Measurements from ENCODE around the gene CC2D1A. TPM values are rescaled to one million over a fixed set of nuclear protein-coding genes. Genes with fewer than 3 reads are reported as not detected.

Gene CC2D1A
- total and polyA plus RNA-seq, 2 experiments from 2014 or later: 23.1 to 39.7 TPM

- Histone ChIP-seq H3K4me2 (no peak overlapping the region), H3K4me1 (ENCODE audit: insufficient read depth) (peaks cover under 1% of the 10 kb centered on the region; the same call in 1 of the 2 replicates), H3K79me2 (replicated peaks; ENCODE audit: insufficient read depth) (no peaks in the 10 kb centered on the region), H2AFZ (no peak overlapping the region), H3K36me3 (ENCODE audit: insufficient read depth) (no peaks in the 10 kb centered on the region), H3K9me2 (ENCODE audit: insufficient read depth) (no peaks in the 10 kb centered on the region), H3K4me3 (no peak overlapping the region), H4K20me1 (replicated peaks; ENCODE audit: insufficient read depth) (no peaks in the 10 kb centered on the region), H3F3A (replicated peaks; ENCODE audit: low read depth) (0 out of 2 replicates have a peak, but pooled peaks cover 6% of the 10 kb centered on the region), H3K27me3 (ENCODE audit: insufficient read depth) (peaks cover 8% of the 10 kb centered on the region), H3K27ac (ENCODE audit: low read depth) (no peak overlapping the region)
- DNase-seq (ENCODE audit: low spot score) (no peak), ATAC-seq (no peak)
- Mint-ChIP-seq H3K9me3 (no peaks in the 10 kb centered on the region), H3K27me3 (ENCODE audit: insufficient read depth, low read depth, poor library complexity) (peaks cover 13% of the 10 kb centered on the region), H3K36me3 (ENCODE audit: low read depth) (peaks cover 24% of the 10 kb centered on the region), H3K4me3 (no peak overlapping the region), H3K4me1 (no peaks in the 10 kb centered on the region; the same call in 2 of the 3 replicates), H3K27ac (no peak overlapping the region)
- TF ChIP-seq STAT1 (IDR thresholded peaks at IDR 0.05; ENCODE audit: unreplicated experiment) (no peak), CREB1 (CRISPR knock-in tag; IDR thresholded peaks at IDR 0.05; ENCODE audit: low read depth) (no peak), EZH2 (IDR thresholded peaks at IDR 0.05; ENCODE audit: low read depth, unreplicated experiment) (no peak)
- TF ChIP-seq, protein P1, sequence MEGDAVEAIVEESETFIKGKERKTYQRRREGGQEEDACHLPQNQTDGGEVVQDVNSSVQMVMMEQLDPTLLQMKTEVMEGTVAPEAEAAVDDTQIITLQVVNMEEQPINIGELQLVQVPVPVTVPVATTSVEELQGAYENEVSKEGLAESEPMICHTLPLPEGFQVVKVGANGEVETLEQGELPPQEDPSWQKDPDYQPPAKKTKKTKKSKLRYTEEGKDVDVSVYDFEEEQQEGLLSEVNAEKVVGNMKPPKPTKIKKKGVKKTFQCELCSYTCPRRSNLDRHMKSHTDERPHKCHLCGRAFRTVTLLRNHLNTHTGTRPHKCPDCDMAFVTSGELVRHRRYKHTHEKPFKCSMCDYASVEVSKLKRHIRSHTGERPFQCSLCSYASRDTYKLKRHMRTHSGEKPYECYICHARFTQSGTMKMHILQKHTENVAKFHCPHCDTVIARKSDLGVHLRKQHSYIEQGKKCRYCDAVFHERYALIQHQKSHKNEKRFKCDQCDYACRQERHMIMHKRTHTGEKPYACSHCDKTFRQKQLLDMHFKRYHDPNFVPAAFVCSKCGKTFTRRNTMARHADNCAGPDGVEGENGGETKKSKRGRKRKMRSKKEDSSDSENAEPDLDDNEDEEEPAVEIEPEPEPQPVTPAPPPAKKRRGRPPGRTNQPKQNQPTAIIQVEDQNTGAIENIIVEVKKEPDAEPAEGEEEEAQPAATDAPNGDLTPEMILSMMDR (conservative IDR thresholded peaks at IDR 0.05; ENCODE audit: low read depth in 2 of 2): no peak
These were observed 62.5 kb downstream of the CC2D1A start for GRCh38 chr19:13968383-13968935.

- ATAC-seq (no peak), DNase-seq (ENCODE audit: low spot score) (no peak)
- H3K4me1 Mint-ChIP-seq: peaks cover 2% of the 10 kb centered on the region
- no peaks in the 10 kb centered on the region for H3K9me3 Mint-ChIP-seq
- Histone ChIP-seq H4K20me1 (replicated peaks; ENCODE audit: insufficient read depth) (no peaks in the 10 kb centered on the region), H2AFZ (no peak overlapping the region), H3K4me1 (ENCODE audit: insufficient read depth) (peaks cover 6% of the 10 kb centered on the region; the same call in 1 of the 2 replicates), H3K36me3 (ENCODE audit: insufficient read depth) (no peaks in the 10 kb centered on the region), H3K27ac (ENCODE audit: low read depth) (no peak overlapping the region), H3K79me2 (replicated peaks; ENCODE audit: insufficient read depth) (no peaks in the 10 kb centered on the region), H3K9me2 (ENCODE audit: insufficient read depth) (no peaks in the 10 kb centered on the region), H3F3A (replicated peaks; ENCODE audit: low read depth) (0 out of 2 replicates have a peak, but pooled peaks cover 6% of the 10 kb centered on the region), H3K4me2 (no peak overlapping the region), H3K27me3 (ENCODE audit: insufficient read depth) (peaks cover 5% of the 10 kb centered on the region), H3K4me3 (no peak overlapping the region)
- H3K27me3 Mint-ChIP-seq (ENCODE audit: insufficient read depth, low read depth, poor library complexity): peaks cover 10% of the 10 kb centered on the region
- no peak overlapping the region for H3K4me3 Mint-ChIP-seq
- peaks cover 24% of the 10 kb centered on the region for H3K36me3 Mint-ChIP-seq (ENCODE audit: low read depth)
- no peak overlapping the region; the same call in 1 of the 2 replicates for H3K27ac Mint-ChIP-seq
- TF ChIP-seq, protein P1 (conservative IDR thresholded peaks at IDR 0.05; ENCODE audit: low read depth in 2 of 2): no peak
- no peak for TF ChIP-seq NANOG (IDR thresholded peaks at IDR 0.05; ENCODE audit: borderline replicate concordance)
- no peak for TF ChIP-seq POLR2AphosphoS5 (IDR thresholded peaks at IDR 0.05; ENCODE audit: low read depth)
- TF ChIP-seq CREB1 (CRISPR knock-in tag; IDR thresholded peaks at IDR 0.05; ENCODE audit: low read depth): no peak
- no peak for TF ChIP-seq ZNF114 (CRISPR knock-in tag; IDR thresholded peaks at IDR 0.05)
- no peak for TF ChIP-seq EZH2phosphoT487 (IDR thresholded peaks at IDR 0.05; ENCODE audit: unreplicated experiment)
- TF ChIP-seq, protein P2, sequence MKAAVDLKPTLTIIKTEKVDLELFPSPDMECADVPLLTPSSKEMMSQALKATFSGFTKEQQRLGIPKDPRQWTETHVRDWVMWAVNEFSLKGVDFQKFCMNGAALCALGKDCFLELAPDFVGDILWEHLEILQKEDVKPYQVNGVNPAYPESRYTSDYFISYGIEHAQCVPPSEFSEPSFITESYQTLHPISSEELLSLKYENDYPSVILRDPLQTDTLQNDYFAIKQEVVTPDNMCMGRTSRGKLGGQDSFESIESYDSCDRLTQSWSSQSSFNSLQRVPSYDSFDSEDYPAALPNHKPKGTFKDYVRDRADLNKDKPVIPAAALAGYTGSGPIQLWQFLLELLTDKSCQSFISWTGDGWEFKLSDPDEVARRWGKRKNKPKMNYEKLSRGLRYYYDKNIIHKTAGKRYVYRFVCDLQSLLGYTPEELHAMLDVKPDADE (IDR thresholded peaks at IDR 0.05): no peak
- TF ChIP-seq STAT1 (IDR thresholded peaks at IDR 0.05; ENCODE audit: unreplicated experiment): no peak
- no peak for TF ChIP-seq ZNF331 (CRISPR knock-in tag; IDR thresholded peaks at IDR 0.05; ENCODE audit: low read depth)
- no peak for TF ChIP-seq JUNB (IDR thresholded peaks at IDR 0.05; ENCODE audit: unreplicated experiment)
These were observed 63.0 kb downstream of the CC2D1A start for GRCh38 chr19:13968999-13969398.
